NCI-H1930 (cell line): ENCODE results near the gene PCBP3.

ENCODE experiments used
- DNase-seq, 2 experiments: peaks; one replicate each; lab custom pipeline; 2025; lab: John Stamatoyannopoulos, UW

PCBP3 gene

GRCh38 chr21:45912611-45913417 is 269.3 kb downstream of the PCBP3 start:
- no peak for DNase-seq

DNA sequence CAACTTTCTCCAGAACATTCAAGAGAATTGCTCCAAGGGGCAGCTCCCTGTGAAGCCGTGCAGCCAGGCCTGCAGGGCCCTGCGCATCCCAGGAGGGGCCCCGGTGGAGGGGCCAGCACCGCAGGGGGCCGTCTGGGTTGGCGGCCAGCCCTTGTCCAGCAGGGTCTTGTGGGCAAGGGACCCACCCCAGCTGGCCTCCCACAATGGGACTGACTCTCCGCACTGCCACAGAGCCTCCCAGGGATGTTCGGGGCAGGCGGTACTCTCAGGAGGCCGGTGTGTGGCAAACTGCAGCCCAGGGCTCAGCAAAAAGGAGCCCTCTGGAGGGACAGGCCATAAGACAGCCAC is 269.9 kb downstream of the PCBP3 start:
- DNase-seq, result no peak

GRCh38 chr21:45913886-45914285 is 270.4 kb downstream of the PCBP3 start:
- DNase-seq, result no peak

DNA sequence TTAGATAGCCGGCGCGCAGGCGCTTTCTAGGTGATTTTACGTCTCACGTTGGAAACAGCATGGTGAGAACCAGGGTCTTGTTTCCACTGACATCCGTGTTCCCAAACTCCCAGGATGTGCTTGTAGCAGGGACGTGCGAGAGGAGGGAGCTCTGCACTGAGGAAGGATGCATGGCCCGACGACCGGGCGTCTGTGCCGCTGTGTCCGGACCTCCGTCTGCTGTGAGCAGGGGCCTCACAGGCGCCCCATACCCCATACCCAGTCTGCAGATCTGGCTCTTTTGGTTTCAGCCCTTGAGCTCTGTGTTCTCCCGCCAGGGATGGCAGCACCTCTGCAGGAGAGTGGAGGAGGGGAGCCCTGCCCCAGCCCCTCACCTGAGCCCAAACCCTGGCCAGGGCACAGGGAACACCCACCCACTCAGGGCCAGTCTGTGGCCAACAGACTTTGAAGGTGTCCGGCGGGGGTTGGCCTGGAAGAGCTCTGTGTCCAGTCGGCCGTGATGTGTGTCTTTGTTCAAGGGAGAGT is 270.9 kb downstream of the PCBP3 start:
- no peak for DNase-seq

DNA sequence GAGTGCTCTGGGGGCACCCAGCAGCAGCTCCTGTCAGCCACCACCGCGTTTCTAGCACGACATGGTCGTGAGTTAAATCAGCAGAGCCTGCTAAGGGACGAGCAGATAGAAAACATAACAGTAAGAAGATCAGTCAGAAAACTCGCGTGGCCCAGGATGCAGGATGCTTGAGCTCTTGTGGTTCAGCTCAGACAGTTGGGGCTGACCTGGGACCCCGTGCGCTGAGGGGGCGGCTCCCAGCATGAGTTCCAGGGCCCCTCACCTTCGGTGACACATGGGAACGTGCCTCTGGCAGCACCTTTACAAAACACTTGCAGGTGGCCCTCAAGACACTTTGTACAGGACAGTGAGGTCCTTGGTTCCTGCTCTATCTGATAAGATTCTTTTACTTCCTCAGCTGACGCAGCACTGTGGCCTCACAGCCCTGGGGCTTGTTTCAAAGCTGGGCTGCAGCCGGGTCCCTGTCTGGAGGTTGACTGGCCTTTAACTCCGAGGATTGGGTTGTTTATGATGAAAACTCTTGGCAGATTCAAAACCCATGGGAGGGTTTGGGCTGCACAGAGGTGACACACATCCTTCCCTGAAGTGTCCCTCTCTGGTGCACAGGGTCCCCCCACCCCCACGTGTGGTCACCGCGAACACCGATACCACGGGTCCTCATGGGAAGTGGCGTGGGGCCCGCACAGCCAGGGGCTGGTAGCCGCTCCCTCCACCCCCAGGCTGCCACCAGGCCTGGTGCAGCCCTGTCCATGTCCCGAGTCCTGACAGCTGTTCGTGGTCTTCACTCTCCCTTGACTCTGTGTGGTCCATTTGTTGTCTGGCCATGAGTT is 272.7 kb downstream of the PCBP3 start:
- DNase-seq, result no peak

DNA sequence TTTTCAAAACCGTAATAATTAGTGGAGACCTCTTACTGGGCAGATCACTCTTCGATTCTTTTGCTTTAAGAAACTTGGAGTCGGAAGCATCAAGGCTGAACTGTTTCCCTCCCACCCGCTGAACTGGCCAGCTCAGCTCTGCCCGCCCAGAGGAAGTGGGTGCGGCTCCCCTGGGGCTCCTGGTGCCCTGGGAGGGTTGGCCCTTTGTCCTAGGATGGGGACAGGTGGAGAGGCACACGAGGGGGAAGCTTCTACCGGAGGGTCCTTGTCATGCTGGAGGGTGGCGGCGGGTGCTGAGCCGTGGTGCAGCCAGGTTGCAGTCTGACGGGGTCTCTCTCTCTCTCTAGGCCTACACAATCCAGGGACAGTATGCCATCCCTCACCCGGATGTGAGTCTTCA is 273.7 kb downstream of the PCBP3 start:
- DNase-seq, result no peak

GRCh38 chr21:45918011-45918410 is 274.5 kb downstream of the PCBP3 start:
- no peak for DNase-seq

DNA sequence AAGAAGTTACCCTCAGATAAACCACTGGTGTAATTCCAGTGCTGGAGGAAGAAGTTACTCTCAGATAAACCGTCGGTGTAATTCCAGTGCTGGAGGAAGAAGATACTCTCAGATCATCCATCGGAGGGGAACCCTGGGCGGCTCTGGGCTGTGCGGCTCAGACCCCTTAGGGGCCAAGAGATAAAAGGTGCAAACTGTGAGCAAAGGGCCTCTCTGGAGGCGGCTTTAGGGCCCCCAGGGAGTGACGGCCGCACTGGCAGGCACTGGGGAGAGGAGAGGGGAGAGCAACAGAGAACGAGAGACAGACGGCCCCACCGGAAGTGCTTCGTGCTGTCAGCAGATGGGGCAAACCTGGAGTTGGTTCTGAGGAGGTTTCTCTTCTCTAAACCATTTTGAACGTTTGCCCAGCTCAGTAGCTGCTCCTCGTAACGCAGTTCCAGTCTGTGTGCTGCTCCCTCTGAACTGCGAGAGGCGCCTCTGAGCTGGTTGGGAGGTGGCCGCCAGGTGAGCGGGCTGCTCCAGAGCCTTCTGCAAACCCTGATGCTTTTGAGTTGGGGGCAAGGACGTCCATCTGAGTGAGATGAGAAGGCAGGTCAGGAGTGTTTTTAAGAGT is 275.4 kb downstream of the PCBP3 start:
- DNase-seq, result no peak

- DNase-seq, result no peak
Observed at GRCh38 chr21:45919593-45919992, 276.1 kb downstream of the PCBP3 start.

GRCh38 chr21:45920824-45921600 is 277.5 kb downstream of the PCBP3 start:
- no peak for DNase-seq

DNA sequence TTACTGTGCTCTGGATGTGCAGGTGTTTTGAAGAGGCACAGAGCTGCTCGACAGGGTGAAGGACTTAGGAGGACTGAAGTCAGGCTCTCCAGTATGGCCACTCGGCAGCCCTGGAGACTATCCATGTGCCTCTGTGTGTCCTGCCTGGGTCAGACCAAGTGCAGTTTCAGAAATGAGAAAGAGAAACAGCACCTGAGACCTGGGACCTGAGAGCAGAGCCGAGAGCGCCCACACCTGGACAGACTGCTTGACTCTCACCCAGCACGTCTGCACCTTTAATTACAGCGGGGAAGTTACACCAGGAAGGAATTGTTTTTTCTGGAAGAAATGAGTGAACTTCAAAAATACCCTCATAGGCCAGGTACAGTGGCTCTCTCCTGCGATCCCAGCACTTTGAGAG is 278.4 kb downstream of the PCBP3 start:
- no peak for DNase-seq

- DNase-seq, result no peak
Observed at GRCh38 chr21:45922648-45923047, 279.1 kb downstream of the PCBP3 start.

DNA sequence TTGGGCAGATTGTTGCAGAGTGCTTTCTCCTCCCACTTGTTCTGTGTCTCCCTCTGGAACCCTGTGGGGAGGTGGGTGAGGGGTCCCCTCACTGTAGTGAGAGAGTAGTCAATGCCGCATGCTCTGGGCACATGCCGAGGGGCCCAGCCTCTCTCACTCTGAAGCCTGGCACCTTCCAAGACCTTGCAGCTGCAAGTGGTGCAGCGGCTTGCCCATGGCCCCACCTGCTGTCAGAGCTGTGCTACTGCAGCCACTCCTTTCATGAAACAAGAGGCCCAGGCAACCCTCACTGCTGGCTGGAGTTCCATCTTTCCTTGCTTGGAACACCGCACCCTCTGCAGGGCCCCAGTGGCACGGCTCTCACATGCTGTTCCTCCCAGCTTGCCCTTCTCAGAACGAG is 279.6 kb downstream of the PCBP3 start:
- DNase-seq, result no peak

DNA sequence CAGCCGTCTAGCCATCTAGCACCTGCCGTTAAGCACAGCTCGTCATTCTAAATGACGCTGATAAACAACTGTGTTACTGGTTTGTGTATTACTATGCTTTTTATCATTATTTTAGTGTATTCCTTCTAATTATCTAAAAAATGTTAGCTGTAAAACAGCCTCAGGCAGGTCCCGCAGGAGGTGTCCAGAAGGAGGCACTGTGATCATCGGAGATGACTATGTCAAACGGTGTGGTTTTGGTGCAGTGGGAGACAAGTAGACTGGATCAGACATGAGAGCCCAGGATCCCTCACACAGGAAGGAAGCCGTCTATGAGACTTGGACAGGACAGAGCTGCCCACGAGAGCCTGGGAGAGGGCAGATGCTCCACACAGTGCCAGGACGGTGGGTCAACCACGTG is 282.8 kb downstream of the PCBP3 start:
- no peak for DNase-seq

GRCh38 chr21:45927032-45927431 is 283.5 kb downstream of the PCBP3 start:
- no peak for DNase-seq

- DNase-seq, result no peak
Observed at GRCh38 chr21:45927851-45928850, 284.6 kb downstream of the PCBP3 start.

GRCh38 chr21:45929449-45929848 is 285.9 kb downstream of the PCBP3 start:
- no peak for DNase-seq

GRCh38 chr21:45930231-45930760 is 286.8 kb downstream of the PCBP3 start:
- DNase-seq, result no peak

DNA sequence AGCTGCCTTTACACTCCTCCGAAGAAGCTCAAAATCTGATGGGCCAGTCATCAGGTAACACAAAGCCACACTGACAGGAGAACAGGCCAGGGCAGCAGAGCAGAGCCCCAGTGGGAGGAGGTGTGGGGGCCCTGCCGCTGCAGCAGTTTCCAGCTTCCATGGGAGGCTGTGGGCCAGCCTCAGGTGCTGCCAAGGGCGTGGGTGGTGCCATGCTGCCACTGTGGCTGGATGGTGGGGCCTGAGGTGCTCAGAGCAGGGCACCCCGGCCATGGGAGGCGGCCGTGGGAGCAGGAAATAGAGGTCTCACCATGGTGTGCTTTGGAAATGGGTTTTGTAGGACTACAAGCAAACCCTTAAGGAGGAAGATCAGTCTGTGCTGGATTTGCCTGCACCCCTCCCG is 287.3 kb downstream of the PCBP3 start:
- no peak for DNase-seq

DNA sequence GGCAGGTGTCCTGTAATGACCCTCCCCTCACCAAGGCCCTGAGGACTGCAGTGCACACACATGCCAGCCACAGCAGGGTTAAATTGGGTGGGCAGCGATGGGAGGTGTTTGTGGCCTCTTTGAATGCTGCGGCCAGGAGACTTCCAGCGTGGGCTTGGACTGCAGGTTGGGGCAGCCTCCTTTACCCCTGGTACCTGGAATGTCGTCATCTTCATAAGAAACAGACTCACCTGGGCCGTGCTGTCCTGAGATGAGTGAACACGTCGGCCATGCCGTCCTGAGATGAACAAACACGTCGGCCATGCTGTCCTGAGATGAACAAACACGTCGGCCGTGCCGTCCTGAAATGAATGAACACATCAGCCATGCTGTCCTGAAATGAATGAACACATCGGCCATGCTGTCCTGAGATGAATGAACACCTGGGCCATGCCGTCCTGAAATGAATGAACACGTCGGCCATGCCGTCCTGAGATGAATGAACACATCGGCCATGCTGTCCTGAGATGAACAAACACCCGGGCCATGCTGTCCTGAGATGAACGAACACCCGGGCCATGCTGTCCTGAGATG is 288.0 kb downstream of the PCBP3 start:
- no peak for DNase-seq
